Hepatocyte (in vitro differentiated cells): ENCODE measurements around the gene EPS8L3. TPM values are rescaled to one million over a fixed set of nuclear protein-coding genes. Genes with fewer than 3 reads are reported as not detected.

Experiments
- DNase-seq: peaks from one replicate; pipeline ENCODE4 v3.0.0-alpha.2; 2016; ENCODE audit warnings: low spot score
- H2AFZ ChIP-seq: fragments of 200-600 bp; sonication (generic); 2 replicates; pipeline ENCODE4 v1.6.0; 2016; ENCODE audit warnings: antibody characterized with exemption, mild to moderate bottlenecking
- H3K27ac ChIP-seq: fragments of 200-600 bp; sonication (generic); 2 replicates; pipeline ENCODE4 v1.5.1; 2016; ENCODE audit warnings: mild to moderate bottlenecking
- H3K27me3 ChIP-seq: fragments of 200-600 bp; sonication (generic); 2 replicates; pipeline ENCODE4 v1.6.1; 2016
- H3K36me3 ChIP-seq: fragments of 200-600 bp; sonication (generic); replicated peaks from 2 replicates; pipeline ENCODE4 v1.5.1; 2016; ENCODE audit warnings: low read depth; ENCODE audit not compliant: insufficient read depth
- H3K4me1 ChIP-seq: fragments of 200-600 bp; sonication (generic); 2 replicates; pipeline ENCODE4 v1.5.1; 2016; ENCODE audit warnings: mild to moderate bottlenecking, moderate library complexity; ENCODE audit not compliant: insufficient read depth
- H3K4me2 ChIP-seq: fragments of 200-600 bp; sonication (generic); 2 replicates; pipeline ENCODE4 v1.6.0; 2016
- H3K4me3 ChIP-seq: fragments of 200-600 bp; sonication (generic); 2 replicates; pipeline ENCODE4 v1.5.1; 2016; ENCODE audit warnings: mild to moderate bottlenecking
- H3K79me2 ChIP-seq: fragments of 200-600 bp; sonication (generic); 2 replicates; pipeline ENCODE4 v1.6.0; 2017; ENCODE audit warnings: mild to moderate bottlenecking
- H3K9me2 ChIP-seq: fragments of 200-600 bp; sonication (generic); replicated peaks from 2 replicates; pipeline ENCODE4 v1.6.0; 2017; ENCODE audit warnings: mild to moderate bottlenecking; ENCODE audit not compliant: insufficient read depth
- H3K9me3 ChIP-seq: fragments of 200-600 bp; sonication (generic); 2 replicates; pipeline ENCODE4 v1.5.1; 2016; ENCODE audit warnings: low read depth, mild to moderate bottlenecking
- H4K20me1 ChIP-seq: fragments of 200-600 bp; sonication (generic); 2 replicates; pipeline ENCODE4 v1.6.0; 2016; ENCODE audit warnings: mild to moderate bottlenecking; ENCODE audit not compliant: insufficient read depth, poor library complexity, severe bottlenecking
- CTCF ChIP-seq: fragments of 200-600 bp; sonication (generic); IDR thresholded peaks from 2 replicates; pipeline ENCODE4 v1.5.1; 2016; ENCODE audit warnings: antibody characterized with exemption, mild to moderate bottlenecking; ENCODE audit not compliant: poor library complexity
- EZH2 ChIP-seq: fragments of 200-600 bp; sonication (generic); IDR thresholded peaks from 2 replicates; pipeline ENCODE4 v1.6.1; 2016; ENCODE audit warnings: antibody characterized with exemption, mild to moderate bottlenecking, borderline replicate concordance
- EZH2phosphoT487 ChIP-seq: fragments of 200-600 bp; sonication (generic); IDR thresholded peaks from one replicate; pipeline ENCODE4 v1.6.1; 2018; ENCODE audit warnings: antibody characterized with exemption, mild to moderate bottlenecking, low read depth, moderate library complexity; ENCODE audit not compliant: unreplicated experiment, severe bottlenecking
- WGBS: methylation state at CpG from one replicate; pipeline ENCODE4 v1.1.6; 2016; ENCODE audit warnings: low lambda C conversion rate; ENCODE audit errors: missing lambda C conversion rate; 5-methylcytosine and 5-hydroxymethylcytosine counted together
- polyA plus RNA-seq: library from polyadenylated mRNA; unstranded; fragments of >200 nt; fragmentation: Nextera tagmentation; extraction: Ambion mirVana; gene quantifications from 2 replicates; pipeline ENCODE4 v1.2.1, GENCODE V29; 2016
- total RNA-seq: library from RNA; depleted of rRNA; stranded (reverse); fragments of >200 nt; gene quantifications from 2 replicates; pipeline ENCODE4 v1.2.3, GENCODE V29; 2014

Gene EPS8L3
- total and polyA plus RNA-seq, 2 experiments from 2014 or later = 48.1 to 97.3 TPM

DNA sequence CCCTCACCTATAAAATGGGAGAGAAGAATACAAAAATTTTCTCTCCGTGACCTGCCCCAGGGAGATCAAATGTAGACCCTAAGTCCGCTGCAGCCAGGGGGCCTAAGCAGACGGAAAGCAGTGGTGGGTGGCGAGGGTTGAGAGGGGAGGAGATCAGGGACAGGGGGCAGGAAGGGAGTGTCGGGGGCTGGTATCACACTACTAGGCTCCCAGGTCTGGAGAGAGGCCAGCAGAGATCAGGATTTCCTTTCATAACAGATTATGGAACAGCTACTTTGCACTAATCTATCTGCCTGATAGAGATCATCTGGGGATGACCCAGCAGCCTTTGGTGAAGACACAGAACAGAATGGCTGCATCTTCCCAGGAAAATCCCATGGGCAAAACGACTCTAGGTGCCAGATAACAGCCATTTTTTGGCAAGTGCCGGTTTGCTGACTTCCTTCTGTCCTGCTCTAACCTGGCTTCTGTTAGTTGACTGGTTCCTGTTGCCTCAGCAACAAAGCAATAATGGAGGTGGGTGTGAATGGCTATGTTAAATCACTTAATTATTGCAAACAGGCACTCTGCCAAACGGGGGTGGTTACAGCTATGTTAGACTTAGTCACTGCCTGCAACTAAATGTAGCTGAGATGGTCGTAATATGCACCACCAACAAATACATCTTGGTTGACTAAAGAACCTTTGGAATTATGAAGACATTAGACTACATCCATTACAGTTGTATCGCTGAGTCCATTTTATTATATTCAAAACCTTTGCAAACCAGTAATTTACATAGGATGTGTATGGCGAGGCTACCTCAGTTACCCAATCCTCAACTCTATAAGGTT is 30.0 kb upstream of the EPS8L3 start:
- no peak overlapping the region for H2AFZ ChIP-seq
- H3K4me1 ChIP-seq = peaks cover 21% of the 10 kb centered on the region
- no peak overlapping the region for H3K27ac ChIP-seq
- no peak overlapping the region for H3K4me3 ChIP-seq
- H3K9me3 ChIP-seq = no peaks in the 10 kb centered on the region
- H4K20me1 ChIP-seq = no peaks in the 10 kb centered on the region
- H3K4me2 ChIP-seq = no peak overlapping the region
- H3K9me2 ChIP-seq = no peaks in the 10 kb centered on the region
- no peaks in the 10 kb centered on the region for H3K36me3 ChIP-seq
- no peak for TF ChIP-seq EZH2phosphoT487
- TF ChIP-seq CTCF = no peak
- no peak for TF ChIP-seq EZH2
- H3K27me3 ChIP-seq = no peaks in the 10 kb centered on the region
- peak; percentile 52 for DNase-seq
- 71% methylated on average over 11 of the region's 11 CpGs for WGBS
- no peaks in the 10 kb centered on the region for H3K79me2 ChIP-seq

DNA sequence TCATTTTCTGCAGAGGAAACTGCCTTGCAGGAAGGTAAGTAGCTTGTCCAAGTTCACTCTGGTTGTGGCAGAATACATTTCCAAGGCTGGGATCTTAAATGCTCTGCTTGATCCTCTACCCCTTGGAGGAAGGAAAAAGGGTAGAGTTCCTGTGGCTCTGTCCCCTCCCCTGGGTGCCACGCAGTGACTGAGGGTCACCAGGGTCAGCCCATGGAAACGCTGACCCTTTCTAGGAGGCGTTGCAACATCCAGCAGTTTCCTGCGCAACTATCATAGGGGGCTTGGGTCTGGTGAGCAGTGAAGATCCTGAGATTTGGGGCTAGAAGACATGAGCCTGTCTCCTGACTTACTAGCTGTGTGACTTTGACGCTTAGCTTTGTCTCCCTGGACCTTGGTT is 29.4 kb upstream of the EPS8L3 start:
- H3K79me2 ChIP-seq = no peaks in the 10 kb centered on the region
- H3K27me3 ChIP-seq = no peaks in the 10 kb centered on the region
- H2AFZ ChIP-seq = no peak overlapping the region
- no peaks in the 10 kb centered on the region for H3K9me2 ChIP-seq
- no peaks in the 10 kb centered on the region for H3K36me3 ChIP-seq
- peaks cover 25% of the 10 kb centered on the region for H3K4me1 ChIP-seq
- TF ChIP-seq EZH2phosphoT487 (no peak), EZH2 (no peak), CTCF (no peak)
- H3K4me3 ChIP-seq = no peak overlapping the region
- H4K20me1 ChIP-seq = no peaks in the 10 kb centered on the region
- 87% methylated on average over 5 of the region's 5 CpGs for WGBS
- no peaks in the 10 kb centered on the region for H3K9me3 ChIP-seq
- no peak for DNase-seq
- no peak overlapping the region for H3K4me2 ChIP-seq
- no peak overlapping the region for H3K27ac ChIP-seq

GRCh38 chr1:109792056-109792831 is 28.5 kb upstream of the EPS8L3 start:
- H3K79me2 ChIP-seq = no peaks in the 10 kb centered on the region
- peak; percentile 90 for DNase-seq
- no peaks in the 10 kb centered on the region for H3K9me3 ChIP-seq
- H2AFZ ChIP-seq = no peak overlapping the region
- TF ChIP-seq EZH2 (no peak), EZH2phosphoT487 (no peak), CTCF (peak; percentile 59)
- no peak overlapping the region for H3K4me3 ChIP-seq
- peak overlapping the region; percentile 41 for H3K4me2 ChIP-seq
- H3K4me1 ChIP-seq = peaks cover 26% of the 10 kb centered on the region
- no peaks in the 10 kb centered on the region for H3K9me2 ChIP-seq
- H4K20me1 ChIP-seq = no peaks in the 10 kb centered on the region
- WGBS = 38% methylated on average over 18 of the region's 18 CpGs
- no peaks in the 10 kb centered on the region for H3K36me3 ChIP-seq
- H3K27me3 ChIP-seq = no peaks in the 10 kb centered on the region
- peak overlapping the region; percentile 52 for H3K27ac ChIP-seq
